A375 (cell line): ENCODE data around the gene EHD2. TPM values are rescaled to one million over a fixed set of nuclear protein-coding genes. Genes with fewer than 3 reads are reported as not detected.

ENCODE experiments used
- small RNA-seq: library from RNA; depleted of rRNA; stranded (forward); fragments of <200 nt; gene quantifications from one replicate; pipeline ENCODE3, GENCODE V24; 2014
- total RNA-seq: library from RNA; depleted of rRNA; stranded (reverse); fragments of >200 nt; shearing (Covaris generic); gene quantifications from 2 replicates; pipeline ENCODE4 v1.2.3, GENCODE V29; 2014; rRNA removed

The EHD2 gene, protein sequence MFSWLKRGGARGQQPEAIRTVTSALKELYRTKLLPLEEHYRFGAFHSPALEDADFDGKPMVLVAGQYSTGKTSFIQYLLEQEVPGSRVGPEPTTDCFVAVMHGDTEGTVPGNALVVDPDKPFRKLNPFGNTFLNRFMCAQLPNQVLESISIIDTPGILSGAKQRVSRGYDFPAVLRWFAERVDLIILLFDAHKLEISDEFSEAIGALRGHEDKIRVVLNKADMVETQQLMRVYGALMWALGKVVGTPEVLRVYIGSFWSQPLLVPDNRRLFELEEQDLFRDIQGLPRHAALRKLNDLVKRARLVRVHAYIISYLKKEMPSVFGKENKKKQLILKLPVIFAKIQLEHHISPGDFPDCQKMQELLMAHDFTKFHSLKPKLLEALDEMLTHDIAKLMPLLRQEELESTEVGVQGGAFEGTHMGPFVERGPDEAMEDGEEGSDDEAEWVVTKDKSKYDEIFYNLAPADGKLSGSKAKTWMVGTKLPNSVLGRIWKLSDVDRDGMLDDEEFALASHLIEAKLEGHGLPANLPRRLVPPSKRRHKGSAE
- total RNA-seq = 22.9 and 33.2 TPM in 2 replicates

DNA sequence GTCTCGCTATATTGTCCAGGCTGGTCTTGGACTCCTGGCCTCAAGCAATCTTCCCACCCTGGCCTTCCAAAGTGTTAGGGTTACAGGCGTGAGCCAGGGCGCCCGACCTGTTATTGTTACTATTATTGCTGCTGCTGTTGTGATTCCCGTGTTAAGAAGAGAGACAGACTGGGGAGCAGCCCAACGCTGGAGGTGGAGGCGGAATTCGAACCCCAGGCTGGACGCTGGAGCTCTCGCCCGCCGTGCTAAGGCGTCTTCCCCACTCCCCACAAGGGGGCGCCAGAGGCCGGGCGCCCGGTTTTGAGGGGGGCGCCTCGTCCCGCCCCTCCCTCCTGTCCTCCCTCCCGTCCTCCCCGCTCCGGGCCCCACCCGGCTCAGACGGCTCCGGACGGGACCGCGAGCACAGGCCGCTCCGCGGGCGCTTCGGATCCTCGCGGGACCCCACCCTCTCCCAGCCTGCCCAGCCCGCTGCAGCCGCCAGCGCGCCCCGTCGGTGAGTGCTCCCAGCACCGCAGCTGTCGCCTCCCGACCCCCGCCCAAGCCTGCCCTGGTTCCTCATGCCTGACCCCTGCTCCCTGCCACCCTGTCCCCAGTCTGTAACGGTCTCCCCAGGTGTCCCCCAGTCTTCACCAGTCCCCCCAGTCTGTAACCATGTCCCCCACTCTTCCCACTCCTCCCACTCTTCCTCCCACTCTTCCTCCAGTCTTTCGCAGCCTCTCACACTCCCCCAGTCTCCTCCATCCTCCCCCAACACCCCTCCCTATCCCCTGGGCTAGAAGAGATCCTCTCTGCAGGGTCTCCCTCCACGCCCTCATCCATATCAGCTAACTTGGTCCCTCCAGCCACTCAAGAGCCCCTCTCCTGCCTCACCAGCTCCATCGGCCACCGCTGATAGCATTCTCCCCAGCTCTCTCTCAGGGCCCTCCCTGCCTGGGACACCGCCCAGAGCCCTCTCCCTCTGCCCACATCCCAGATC, at the start of gene EHD2:
TSS of gene EHD2 (plus strand) at position 377 of the 976 bp plus-strand sequence. CDS start 3,191 bp downstream, outside the sequence.

DNA sequence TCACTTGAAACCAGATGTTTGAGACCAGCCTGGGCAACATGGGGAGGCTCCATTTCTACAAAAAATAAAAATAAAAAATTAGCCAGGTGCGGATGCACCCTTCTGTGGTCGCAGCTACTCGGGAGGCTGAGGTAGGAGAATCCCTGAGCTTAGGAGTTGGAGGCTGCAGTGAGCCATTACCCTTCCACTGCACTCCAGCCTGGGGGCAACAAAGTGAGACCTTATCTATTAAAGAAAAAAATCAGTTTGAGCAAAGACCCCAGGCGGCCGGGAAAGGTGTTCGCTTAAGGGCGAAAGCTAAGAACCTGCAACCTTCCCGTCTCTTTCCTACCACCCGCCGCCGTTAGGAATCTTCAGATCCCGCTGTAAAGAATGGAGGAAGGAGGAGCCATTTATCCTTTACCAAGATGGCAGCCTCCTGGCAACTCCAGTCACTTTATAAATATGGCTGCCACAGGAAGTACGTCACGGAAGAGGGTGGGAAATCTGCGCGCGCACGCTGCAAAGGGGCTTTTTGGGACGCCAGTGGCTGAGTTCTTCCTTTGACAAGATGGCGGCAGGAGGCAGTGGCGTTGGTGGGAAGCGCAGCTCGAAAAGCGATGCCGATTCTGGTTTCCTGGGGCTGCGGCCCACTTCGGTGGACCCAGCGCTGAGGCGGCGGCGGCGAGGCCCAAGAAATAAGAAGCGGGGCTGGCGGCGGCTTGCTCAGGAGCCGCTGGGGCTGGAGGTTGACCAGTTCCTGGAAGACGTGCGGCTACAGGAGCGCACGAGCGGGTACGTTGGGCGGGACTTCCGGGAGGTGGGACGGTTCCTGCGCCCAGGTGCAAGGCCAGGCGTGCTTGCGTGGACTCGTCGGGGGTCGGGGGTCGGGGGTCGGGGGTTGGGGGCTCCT, 32.0 kb downstream of the EHD2 start, which contains the start of gene NOP53:
TSS of gene NOP53 (plus strand) at position 537 of the 892 bp plus-strand sequence. CDS start at position 551, 14 bp downstream.

DNA sequence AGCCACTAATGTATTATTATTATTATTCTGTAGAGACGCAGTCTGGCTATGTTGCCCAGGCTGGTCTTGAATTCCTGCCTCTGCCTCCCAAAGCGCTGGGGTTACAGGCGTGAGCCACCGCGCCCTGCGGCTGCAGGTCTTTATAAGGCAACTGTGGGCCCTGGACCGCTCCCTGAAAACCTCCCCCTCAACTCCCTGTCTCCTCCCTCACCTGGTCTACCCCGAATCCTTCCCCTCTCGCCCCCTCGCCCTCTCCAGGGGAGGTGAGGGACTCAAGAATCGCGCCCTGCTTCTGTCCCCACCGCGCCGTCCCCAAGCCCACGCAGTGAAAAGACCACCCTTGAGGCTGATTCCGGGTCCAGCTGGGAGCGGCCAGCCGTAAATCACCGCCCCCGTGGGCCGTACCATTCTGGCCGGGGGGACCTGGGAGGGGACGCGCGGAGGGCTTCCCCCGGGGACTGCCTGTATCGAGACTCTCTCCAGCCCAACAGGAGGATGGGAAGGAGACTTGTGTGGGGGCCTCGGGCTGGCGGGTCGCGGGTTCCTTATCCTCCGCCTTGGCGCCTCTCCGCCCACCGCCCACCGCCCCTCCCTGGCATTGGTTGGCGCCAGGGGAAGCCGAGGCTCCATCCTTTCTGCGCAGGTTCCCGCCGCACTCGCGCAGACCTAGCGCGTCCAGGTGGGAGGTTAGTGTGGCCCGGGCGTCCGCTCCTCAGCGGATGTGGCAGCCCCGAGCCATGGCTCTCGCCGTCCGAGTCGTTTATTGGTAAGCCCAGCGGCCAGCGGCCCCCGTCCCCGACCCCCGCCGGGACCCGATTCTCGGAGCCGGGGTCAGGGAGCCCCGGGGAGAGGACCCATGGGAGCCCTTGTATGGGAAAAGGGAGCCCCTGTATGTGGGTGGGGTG, 65.1 kb downstream of the EHD2 start, which contains the start of gene SELENOW:
TSS of gene SELENOW (plus strand) at position 655 of the 905 bp plus-strand sequence. CDS start at position 738, 83 bp downstream.

Small RNA genes within 50 kb of the gene (small RNA-seq; reads per million reads assigned to genes)
- not detected for gene SNORD23

Other genes starting within 250 kb of the EHD2 start
- gene SLC8A2, start 241.5 kb upstream of the EHD2 start, total RNA-seq = not detected in 2 replicates
- 9.9 and 14.9 TPM in 2 replicates for gene KPTN, start 229.2 kb upstream of the EHD2 start, total RNA-seq
- 55.5 and 61.0 TPM in 2 replicates for gene NAPA, start 198.4 kb upstream of the EHD2 start, total RNA-seq
- gene ZNF541, start 140.3 kb upstream of the EHD2 start, total RNA-seq = not detected in 2 replicates
- gene BICRA, start 104.3 kb upstream of the EHD2 start, total RNA-seq = 1.2 and 3.8 TPM in 2 replicates
- gene NOP53, start 32.1 kb downstream of the EHD2 start, total RNA-seq = 189 and 244 TPM in 2 replicates
- gene SELENOW, start 65.3 kb downstream of the EHD2 start, total RNA-seq = 264 and 283 TPM in 2 replicates
- not detected in 2 replicates for gene TPRX1, start 91.1 kb downstream of the EHD2 start, total RNA-seq
- gene CRX, start 108.5 kb downstream of the EHD2 start, total RNA-seq = not detected in 2 replicates
- not detected in 2 replicates for gene TPRX2, start 145.8 kb downstream of the EHD2 start, total RNA-seq
- not detected in 2 replicates for gene SULT2A1, start 172.9 kb downstream of the EHD2 start, total RNA-seq